ENCODE data around the gene GCN1.

GCN1 gene

DNA sequence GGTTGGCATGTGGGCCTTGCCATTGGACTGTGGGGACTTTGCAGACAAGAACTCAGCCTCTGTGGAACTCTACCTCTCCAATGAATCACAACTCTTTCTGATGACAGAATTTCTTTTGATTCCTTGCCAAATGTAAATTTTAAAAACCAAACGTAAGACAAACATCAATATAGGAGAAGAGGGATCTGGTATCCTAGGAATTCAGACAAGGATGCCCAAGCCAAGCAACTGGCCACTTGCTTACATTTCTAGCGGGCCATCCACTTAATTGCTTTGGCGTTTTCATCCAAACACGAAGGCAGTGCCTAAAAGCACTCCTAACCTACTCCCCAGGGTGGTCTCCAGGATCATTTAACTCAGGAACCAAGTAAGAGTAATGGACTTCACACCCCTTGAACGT lies 54.6 kb downstream of the GCN1 start:
- TF ChIP-seq, protein P1, sequence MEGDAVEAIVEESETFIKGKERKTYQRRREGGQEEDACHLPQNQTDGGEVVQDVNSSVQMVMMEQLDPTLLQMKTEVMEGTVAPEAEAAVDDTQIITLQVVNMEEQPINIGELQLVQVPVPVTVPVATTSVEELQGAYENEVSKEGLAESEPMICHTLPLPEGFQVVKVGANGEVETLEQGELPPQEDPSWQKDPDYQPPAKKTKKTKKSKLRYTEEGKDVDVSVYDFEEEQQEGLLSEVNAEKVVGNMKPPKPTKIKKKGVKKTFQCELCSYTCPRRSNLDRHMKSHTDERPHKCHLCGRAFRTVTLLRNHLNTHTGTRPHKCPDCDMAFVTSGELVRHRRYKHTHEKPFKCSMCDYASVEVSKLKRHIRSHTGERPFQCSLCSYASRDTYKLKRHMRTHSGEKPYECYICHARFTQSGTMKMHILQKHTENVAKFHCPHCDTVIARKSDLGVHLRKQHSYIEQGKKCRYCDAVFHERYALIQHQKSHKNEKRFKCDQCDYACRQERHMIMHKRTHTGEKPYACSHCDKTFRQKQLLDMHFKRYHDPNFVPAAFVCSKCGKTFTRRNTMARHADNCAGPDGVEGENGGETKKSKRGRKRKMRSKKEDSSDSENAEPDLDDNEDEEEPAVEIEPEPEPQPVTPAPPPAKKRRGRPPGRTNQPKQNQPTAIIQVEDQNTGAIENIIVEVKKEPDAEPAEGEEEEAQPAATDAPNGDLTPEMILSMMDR (IDR thresholded peaks at IDR 0.05; ENCODE audit: insufficient read depth, low read depth, low read length, missing control alignments), result no peak
- no peak overlapping the region for H3K4me3 ChIP-seq (ENCODE audit: low read length)
- DNase-seq (ENCODE audit: low read depth), result no peak

DNA sequence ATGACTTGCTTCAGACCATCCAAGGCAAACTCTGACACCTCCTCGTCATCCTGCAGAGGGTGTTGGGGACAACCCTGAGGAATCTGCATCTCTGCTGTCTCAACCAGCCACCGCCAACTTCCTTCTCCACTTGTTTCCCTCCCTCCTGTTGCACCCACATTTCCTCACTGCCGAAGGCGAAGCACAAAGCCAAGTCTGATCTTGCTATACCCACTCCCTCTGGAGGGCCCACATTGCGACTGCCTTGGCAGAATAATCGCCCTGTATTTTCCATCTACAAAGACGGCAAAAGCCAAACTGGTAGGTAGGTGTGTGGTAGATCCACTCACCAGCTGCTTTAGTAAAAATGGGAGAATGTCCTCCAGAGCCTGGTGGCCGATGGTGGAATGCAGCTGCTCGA lies 56.1 kb downstream of the GCN1 start:
- no peak for DNase-seq (ENCODE audit: low read depth)
- TF ChIP-seq, protein P1 (IDR thresholded peaks at IDR 0.05; ENCODE audit: insufficient read depth, low read depth, low read length, missing control alignments), result no peak
- H3K4me3 ChIP-seq (ENCODE audit: low read length), result no peak overlapping the region

DNA sequence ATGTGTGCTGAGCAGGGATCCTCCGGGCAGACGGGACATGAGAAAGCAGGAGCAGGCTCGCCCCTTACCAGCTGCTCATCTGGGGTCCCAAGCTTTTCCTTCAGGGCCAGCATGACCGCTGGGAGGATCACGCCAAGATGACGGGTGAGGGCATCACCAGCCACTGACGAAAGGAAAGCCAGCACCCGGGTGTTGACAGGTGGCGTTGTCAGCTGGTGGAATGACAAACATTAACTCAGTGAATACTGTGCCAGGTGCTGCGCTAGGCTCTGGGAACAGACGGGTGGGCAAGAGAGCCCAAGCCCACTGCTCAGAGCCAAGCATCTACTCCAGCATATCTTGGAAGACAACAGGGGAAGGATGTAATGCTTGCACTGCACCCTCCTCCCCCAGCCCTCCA lies 56.7 kb downstream of the GCN1 start:
- TF ChIP-seq, protein P1 (IDR thresholded peaks at IDR 0.05; ENCODE audit: insufficient read depth, low read depth, low read length, missing control alignments), result no peak
- DNase-seq (ENCODE audit: low read depth), result no peak
- no peak overlapping the region for H3K4me3 ChIP-seq (ENCODE audit: low read length)

DNA sequence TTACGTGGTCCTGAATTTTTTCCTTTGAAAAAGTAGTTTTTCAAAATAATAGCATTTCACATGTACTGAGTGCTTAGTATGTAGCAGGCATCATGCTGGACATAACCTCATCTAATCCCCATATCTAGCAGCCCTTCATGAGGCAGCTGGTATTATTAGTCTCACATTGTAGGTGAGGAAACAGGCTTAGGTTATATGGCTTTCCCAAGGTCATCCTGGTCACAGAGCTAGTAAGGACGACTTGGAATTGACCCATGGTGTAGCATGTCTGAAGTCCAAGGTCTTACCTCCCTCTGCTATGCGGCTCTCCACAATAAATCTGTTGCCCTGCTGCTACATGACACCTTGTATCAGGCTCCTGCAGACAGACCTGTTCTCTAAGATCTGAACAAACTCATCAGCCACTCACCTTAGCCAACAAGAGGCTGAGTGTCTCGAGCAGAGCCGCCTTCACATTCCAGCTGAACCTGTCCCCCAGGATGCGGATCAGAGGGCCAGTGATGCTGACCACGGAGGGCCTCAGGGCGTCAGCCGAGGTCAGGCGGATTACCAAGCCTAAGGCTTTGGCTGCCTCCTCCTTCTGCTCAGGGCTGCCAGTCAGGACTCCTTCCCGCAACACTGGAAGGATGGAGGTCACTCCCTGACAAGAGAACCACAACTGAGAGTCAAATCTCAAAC lies 58.3 kb downstream of the GCN1 start:
- H3K4me3 ChIP-seq (ENCODE audit: low read length), result no peak overlapping the region
- no peak for DNase-seq (ENCODE audit: low read depth)
- TF ChIP-seq, protein P1 (IDR thresholded peaks at IDR 0.05; ENCODE audit: insufficient read depth, low read depth, low read length, missing control alignments), result no peak

DNA sequence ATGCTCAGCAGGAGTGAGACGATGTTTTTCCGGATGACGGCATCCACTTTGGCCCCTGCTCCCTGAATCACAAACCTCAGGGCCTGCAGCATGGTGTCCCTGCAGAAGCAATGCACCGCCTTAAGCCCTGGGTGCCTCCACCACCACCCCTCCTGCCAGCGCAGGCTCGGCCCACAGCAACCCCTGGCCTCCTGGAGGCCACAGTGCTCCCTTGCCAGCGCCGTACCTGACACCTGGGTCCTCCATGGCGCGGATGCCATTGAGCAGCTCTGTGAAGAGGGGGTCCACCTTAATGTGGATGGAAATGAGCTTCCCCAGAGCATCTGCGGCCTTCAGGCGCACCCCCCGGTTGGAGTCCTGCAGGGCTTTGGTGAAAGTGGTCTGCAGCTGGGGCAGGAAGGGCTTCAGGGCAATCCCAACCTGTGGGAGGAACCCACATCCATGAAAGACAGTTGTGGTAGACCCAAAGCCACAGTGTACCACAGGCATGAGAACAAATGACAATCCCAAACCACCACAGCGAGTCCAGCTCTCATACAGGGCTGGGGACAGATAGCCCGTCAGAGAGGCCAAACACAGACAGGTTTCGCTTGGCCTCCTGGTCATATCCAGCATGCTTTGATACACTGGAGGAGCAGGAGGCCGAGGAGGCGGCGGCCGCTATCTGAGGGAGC lies 60.1 kb downstream of the GCN1 start:
- TF ChIP-seq, protein P1 (IDR thresholded peaks at IDR 0.05; ENCODE audit: insufficient read depth, low read depth, low read length, missing control alignments), result no peak
- no peak overlapping the region for H3K4me3 ChIP-seq (ENCODE audit: low read length)
- DNase-seq (ENCODE audit: low read depth), result peak; percentile 64

DNA sequence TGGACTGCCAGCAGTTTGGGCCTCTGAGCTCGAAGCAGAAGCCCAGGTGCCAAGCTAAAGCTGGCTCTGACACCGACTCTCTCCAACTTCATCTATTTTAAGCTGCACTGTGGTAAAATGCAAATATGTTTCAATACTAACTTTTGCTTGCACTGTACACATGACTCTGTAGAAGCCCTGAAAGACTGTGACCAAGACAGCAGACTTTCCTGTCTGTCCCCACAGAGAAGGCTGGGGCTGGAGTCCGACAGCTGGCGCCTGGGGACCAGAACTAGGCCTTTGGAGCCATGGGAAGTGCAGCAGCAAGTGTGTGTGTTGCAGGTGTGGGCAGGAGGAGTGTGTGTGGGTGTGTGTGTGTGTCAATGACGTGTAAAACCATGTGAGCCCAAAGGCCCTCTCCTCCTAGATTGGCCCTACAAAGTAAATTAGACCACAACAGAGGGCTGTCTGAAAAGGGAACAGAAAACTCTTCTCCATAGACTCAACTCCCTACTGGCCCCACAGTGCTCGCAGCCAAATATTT lies 61.6 kb downstream of the GCN1 start:
- no peak overlapping the region for H3K4me3 ChIP-seq (ENCODE audit: low read length)
- no peak for DNase-seq (ENCODE audit: low read depth)
- TF ChIP-seq, protein P1 (IDR thresholded peaks at IDR 0.05; ENCODE audit: insufficient read depth, low read depth, low read length, missing control alignments), result no peak
